HG02943 (cell line): ENCODE data around the gene BDKRB2.

Experiments used
- ATAC-seq: cut with Tn5 transposase; IDR thresholded peaks from one replicate; pipeline ENCODE4 v1.9.1; 2021; ENCODE audit warnings: mild to moderate bottlenecking, low read depth, moderate library complexity; ENCODE audit not compliant: unreplicated experiment

Gene BDKRB2

GRCh38 chr14:96197163-96197852 lies 7.3 kb upstream of the BDKRB2 start:
- ATAC-seq: no peak

GRCh38 chr14:96197969-96198368 lies 6.7 kb upstream of the BDKRB2 start:
- ATAC-seq: no peak

- no peak for ATAC-seq
Observed at GRCh38 chr14:96198430-96199130, 6.1 kb upstream of the BDKRB2 start.

GRCh38 chr14:96201157-96201556 lies 3.5 kb upstream of the BDKRB2 start:
- no peak for ATAC-seq

GRCh38 chr14:96201965-96202364 lies 2.7 kb upstream of the BDKRB2 start:
- ATAC-seq: no peak

GRCh38 chr14:96202441-96203094 lies 2.1 kb upstream of the BDKRB2 start:
- ATAC-seq: no peak

- ATAC-seq: no peak
Observed at GRCh38 chr14:96203116-96203515, 1.5 kb upstream of the BDKRB2 start.

- no peak for ATAC-seq
Observed at GRCh38 chr14:96203635-96204034, 1.0 kb upstream of the BDKRB2 start.

- ATAC-seq: no peak
Observed at GRCh38 chr14:96205059-96205977, 679 bp downstream of the BDKRB2 start.

- no peak for ATAC-seq
Observed at GRCh38 chr14:96205978-96206360, 1.3 kb downstream of the BDKRB2 start.

- ATAC-seq: no peak
Observed at GRCh38 chr14:96206461-96206860, 1.8 kb downstream of the BDKRB2 start.

- ATAC-seq: no peak
Observed at GRCh38 chr14:96207686-96208085, 3.0 kb downstream of the BDKRB2 start.

- no peak for ATAC-seq
Observed at GRCh38 chr14:96208739-96209138, 4.1 kb downstream of the BDKRB2 start.

- no peak for ATAC-seq
Observed at GRCh38 chr14:96212140-96212539, 7.5 kb downstream of the BDKRB2 start.

GRCh38 chr14:96212896-96213295 lies 8.3 kb downstream of the BDKRB2 start:
- no peak for ATAC-seq

- no peak for ATAC-seq
Observed at GRCh38 chr14:96213871-96214465, 9.3 kb downstream of the BDKRB2 start.

- no peak for ATAC-seq
Observed at GRCh38 chr14:96214793-96215192, 10.2 kb downstream of the BDKRB2 start.

GRCh38 chr14:96215452-96216244 lies 11.0 kb downstream of the BDKRB2 start:
- ATAC-seq: no peak

GRCh38 chr14:96216627-96217026 lies 12.0 kb downstream of the BDKRB2 start:
- no peak for ATAC-seq
